CD4-positive, alpha-beta T cell treated with Interleukin-15 for 1 hour (primary cell): Measurements from ENCODE around the gene PBX3.
"Not testable (repeated sequence)": the region's sequence is repeated elsewhere in the genome, so short reads cannot be mapped to it uniquely, and the experiment has no call there.

Source experiments
- DNase-seq: peaks from one replicate; pipeline ENCODE4 v3.0.0-alpha.2; 2020

PBX3 gene

DNA sequence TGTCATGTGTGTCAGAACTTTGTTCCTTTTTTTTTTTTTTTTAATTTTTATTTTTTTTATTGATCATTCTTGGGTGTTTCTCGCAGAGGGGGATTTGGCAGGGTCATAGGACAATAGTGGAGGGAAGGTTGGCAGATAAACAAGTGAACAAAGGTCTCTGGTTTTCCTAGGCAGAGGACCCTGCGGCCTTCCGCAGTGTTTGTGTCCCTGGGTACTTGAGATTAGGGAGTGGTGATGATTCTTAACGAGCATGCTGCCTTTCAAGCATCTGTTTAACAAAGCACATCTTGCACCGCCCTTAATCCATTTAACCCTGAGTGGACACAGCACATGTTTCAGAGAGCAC, 32.0 kb downstream of the PBX3 start:
- not testable (repeated sequence) for DNase-seq

- no peak for DNase-seq
Observed at GRCh38 chr9:125782718-125783117, 35.5 kb downstream of the PBX3 start.

DNA sequence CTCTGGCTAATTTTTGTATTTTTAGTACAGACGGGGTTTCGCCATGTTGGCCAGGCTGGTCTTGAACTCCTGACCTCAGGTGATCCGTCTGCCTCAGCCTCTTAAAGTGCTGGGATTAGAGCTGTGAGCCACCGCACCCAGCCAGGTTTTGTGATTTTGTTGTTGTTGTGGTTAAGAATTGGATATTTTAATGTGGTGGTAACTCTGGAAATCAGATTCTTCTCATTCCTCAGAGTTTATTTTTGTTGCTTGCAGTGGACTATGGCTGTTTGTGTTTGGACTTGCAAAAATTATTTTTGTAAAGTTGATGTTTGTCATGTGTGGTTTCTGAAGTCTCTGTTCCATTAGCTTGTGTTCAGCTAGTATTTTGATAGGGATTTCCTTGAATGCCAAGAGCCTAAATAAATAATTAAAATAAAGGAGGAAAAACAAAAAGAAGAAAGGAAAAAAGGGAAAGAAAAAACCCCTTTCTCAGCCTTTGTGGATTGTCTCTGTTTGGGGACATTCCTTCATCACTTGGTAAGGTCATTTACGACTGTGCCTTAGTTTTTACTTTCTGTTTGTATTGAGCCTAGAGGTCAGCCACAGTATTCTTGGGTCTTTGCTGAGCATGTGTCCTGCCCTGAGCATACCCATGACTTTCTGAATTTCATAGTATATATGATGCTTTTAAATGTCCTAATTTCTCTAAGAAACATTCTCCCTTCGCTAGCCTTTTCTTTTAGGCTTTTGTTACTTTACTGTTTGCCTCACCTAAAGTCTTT, 37.3 kb downstream of the PBX3 start:
- DNase-seq = no peak

DNA sequence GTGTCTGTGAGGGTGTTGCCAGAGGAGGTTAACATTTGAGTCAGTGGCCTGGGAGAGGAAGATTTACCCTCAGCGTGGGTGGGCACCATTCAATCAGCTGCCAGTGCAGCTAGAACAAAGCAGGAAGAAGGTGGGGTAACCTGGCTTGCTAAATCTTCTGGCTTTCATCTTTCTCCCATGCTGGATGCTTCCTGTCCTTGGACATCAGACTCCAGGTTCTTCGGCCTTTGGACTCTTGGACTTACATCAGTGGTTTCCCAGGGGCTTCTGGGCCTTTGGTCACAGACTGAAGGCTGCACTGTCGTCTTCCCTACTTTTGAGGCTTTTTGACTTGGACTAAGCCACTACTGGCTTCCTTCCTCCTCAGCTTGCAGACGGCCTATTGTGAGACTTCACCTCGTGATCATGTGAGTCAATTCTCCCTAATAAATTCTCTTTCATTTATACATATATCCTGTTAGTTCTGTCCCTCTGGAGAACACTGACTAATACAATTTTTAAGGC, 38.1 kb downstream of the PBX3 start:
- no peak for DNase-seq

DNA sequence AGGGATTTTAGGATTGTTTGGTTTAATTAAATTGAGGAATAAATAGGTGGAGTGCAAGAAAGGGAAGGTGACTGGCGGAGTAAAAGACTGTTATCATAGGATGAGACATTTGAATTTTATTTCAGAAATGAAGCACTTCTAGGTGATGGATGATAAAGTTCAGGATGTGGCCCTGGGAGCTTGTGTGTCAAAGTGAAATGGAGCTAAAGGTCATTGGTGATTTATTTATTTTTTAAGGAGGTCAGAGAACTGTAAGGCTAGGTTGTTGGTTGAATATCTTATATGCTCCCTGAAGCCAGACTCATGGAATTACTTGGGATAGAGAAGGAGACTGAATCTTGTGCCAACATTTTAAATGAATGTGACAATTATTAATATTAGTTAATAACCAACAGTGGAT, 40.5 kb downstream of the PBX3 start:
- DNase-seq = no peak

GRCh38 chr9:125789196-125789595, 42.0 kb downstream of the PBX3 start:
- DNase-seq = no peak

DNA sequence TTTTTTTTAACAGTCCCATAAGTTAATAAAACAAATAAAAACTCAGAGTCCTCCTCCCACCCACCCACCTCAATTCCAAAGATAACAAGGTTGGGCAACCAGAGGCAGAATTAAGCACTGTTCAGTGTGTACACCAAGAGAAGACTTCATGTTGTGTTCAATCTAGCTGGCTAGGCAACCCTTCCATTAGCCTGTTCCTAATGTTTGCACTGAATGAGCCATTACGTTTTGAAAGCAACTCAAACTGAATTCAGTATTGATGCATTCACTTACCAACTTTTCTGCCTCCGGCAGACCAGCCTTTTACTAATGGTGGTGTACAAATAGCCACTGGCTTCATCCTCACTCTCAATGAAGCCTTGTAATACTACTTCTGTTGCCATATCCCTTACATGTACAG, 47.5 kb downstream of the PBX3 start:
- DNase-seq = no peak

DNA sequence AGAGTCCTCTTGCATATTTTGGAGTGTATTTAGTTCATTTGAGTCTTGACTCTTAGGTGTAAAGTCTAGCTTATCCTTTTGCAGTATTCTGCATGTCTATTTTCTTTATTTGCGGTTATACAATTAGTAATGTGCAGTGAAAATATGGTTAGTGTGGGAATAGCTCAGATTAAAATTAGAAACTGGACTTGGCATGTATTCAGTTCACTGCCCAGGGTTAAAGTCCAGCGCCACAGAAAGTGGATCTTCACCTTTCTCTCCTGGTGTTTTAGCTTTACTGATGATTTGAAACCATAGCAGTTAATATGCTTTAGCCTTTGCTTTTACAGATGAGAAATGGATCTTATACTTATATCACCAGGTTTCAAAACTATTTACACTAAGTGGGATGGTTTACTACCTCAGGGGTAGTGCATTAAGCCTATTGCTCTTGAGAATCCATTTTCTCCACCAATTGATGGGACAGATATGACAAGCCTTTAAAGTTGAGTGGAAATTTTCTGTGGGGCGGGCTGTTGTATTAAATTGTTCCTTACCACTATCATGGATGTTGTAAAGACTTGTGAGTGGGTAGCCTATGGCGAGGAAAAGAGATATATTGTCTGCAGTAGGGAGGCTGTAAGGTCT, 48.9 kb downstream of the PBX3 start:
- no peak for DNase-seq

DNA sequence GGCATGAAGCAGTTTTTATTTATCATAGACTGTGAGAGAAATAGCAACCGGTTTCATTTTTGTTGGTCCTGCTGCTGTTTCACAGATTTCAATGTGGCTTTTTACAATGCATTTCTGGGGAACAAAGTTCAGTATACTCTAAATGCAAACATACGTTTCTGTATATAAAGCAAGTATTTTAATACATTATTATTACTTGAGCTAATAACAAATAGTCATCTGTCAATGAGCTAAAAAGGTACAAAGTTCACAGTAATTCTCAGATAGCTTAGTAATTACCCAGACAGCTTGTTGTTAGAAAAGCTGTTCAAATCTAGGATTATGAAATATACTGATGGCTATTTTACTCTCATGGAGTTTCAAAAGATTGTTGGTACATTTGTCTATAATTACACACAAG, 50.8 kb downstream of the PBX3 start:
- no peak for DNase-seq

GRCh38 chr9:125803526-125803925, 56.4 kb downstream of the PBX3 start:
- no peak for DNase-seq

DNA sequence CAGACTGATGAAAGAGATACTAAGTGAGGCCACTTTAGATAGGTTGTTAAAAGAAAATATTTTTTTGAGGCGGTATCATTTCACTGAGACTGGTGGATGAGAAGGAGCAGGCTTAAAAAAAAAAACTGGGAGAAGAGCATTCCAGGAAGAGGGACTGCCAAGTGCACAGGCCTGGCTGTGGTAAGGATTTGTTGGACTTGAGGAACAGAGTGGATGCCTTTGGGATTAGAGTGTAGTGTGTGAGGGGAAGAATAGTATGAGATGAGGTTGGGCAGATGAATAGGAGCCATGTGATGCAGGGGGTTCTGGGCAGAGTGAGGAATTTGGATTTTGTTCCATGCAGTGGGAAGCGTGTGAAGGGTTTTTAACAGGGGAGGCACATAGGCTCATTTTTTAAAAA, 57.9 kb downstream of the PBX3 start:
- no peak for DNase-seq

- no peak for DNase-seq
Observed at GRCh38 chr9:125805586-125805985, 58.4 kb downstream of the PBX3 start.

DNA sequence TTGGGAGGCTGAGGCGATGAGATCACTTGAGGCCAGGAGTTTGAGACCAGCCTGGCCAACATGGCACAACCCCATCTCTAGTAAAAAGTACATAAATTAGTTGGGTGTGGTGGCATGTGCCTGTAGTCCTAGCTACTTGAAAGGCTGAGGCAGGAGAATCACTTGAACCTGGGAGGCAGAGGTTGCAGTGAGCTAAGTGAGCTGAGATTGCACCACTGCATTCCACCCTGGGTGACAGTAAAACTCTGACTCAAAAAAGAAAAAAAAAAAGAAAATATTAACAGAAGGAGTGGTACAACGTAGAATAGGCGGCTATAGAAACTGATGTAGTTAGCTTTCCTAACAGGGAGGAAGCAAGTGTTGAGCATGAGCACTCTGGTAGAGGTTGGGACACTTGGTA, 59.9 kb downstream of the PBX3 start:
- no peak for DNase-seq

DNA sequence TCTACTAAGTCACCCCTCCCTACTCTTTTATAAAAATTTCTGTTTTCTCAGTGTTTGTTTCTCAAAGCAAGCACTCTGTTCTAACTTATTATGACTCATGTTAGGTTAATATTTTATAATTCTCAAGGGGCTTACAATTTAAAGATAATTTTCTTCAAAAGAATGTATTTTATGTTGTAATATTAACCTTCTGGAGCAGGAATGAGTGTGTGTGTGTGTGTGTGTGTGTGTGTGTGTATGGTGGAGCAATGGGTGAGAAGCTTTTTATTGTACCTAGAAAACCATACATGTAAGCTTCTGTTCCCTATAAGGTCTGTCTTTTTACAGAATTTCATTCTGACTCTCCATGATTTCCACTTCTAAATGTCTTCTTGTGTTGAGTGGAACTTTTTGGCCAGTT, 63.0 kb downstream of the PBX3 start:
- no peak for DNase-seq

GRCh38 chr9:125811002-125811401, 63.8 kb downstream of the PBX3 start:
- DNase-seq = no peak

- no peak for DNase-seq
Observed at GRCh38 chr9:125812403-125812802, 65.2 kb downstream of the PBX3 start.

DNA sequence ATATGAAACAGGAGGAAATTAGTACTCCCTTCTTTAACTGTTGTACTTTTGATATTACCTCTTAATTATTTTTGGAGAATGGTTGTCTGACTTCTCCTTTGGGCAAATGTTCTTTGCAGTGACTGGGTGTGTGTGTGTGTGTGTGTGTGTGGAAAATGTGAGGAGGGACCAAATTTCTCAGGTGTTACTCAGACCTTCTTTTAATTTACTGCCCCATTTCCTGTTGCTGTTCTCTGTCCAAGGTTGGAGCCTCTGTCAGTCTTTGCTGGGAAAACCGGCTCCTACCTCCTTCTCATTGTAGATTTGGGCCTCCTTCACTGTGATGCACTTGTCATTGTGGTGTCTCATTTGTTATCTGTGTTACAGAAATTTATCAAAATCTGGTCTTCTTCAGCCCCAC, 68.4 kb downstream of the PBX3 start:
- no peak for DNase-seq

DNA sequence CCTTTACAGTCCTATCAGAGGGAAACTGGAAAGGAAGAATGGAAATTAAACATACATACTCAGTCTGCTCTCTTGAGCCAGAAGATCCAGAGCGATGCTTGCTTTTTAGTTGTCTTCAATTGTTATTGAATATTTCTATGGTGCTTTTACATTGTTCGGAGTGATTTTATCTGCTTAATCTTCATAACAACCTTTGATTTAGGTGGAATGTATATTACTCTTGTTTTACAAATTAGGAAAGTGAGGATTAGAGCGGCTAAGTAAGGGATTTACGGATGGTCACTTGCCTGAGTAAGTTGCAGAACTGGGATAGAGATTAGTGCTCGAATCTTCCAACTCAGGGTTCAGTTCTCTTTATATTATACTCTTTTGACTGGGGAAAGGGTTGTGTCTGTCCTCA, 69.1 kb downstream of the PBX3 start:
- DNase-seq = no peak

GRCh38 chr9:125820100-125820804, 73.1 kb downstream of the PBX3 start:
- no peak for DNase-seq

- DNase-seq = no peak
Observed at GRCh38 chr9:125821078-125821477, 73.9 kb downstream of the PBX3 start.

- no peak for DNase-seq
Observed at GRCh38 chr9:125822160-125822559, 75.0 kb downstream of the PBX3 start.

DNA sequence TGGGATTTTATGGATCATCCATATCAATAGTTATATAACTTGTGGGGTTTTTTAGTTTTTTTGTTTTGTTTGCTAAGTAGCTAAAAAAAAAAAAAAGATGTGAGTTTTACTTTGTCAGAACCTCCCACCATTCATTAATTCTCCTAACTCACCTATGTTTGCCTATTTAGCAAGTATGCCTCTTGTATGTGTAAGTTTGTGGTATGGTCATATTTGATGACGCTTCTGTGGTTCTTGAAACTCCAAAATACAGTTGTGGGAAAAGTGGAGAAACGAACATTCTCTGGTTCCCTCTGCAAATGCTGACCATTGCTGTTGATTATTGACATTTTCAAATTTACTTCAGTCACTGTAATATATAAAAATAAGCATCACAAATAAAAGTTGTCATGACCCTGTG, 75.7 kb downstream of the PBX3 start:
- DNase-seq = no peak

DNA sequence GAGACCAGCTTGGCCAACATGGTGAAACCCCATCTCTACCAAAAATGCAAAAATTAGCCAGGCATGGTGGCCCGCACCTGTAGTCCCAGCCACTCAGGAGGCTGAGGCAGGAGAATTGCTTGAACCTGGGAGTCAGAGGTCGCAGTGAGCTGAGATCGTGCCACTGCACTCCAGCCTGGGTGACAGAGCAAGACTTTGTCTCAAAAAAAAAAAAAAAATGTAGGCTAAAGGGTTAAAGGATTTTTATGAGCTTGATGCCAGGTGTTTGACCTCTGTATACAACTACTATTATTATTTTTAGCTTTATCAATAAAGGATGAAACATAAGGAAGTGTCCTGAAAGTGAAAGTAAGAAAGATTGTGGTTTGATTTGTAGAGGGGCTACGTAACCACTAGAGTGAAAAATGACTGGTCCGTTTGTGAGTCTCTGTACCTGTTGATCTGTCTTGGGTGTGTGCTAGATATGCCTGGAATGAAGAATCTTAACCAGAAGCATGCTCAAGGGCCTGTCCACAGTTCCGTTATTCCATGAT, 76.8 kb downstream of the PBX3 start:
- peak; percentile 18 for DNase-seq

- no peak for DNase-seq
Observed at GRCh38 chr9:125825762-125826161, 78.6 kb downstream of the PBX3 start.
